Right lung (tissue), 10 donors: Measurements from ENCODE around the gene RNF220. TPM values are rescaled to one million over a fixed set of nuclear protein-coding genes. Genes with fewer than 3 reads are reported as not detected.

Source experiments
- DNase-seq, 2 donors: peaks; one replicate each; pipeline ENCODE4 v3.0.0-alpha.2; 2013
- long read RNA-seq, 8 donors: transcript quantifications; one replicate each; lab custom pipeline, GENCODE V29; 2026
- polyA plus RNA-seq, 5 donors: library from polyadenylated mRNA; unstranded; fragments of 120-200 nt; gene quantifications; one replicate each; pipeline versions ENCODE4 v1.2.1 to v1.2.3, GENCODE V29; 2013; ENCODE audit warnings: inconsistent platforms in 1 of 5, low replicate concordance in 1 of 5; ENCODE audit not compliant: insufficient read length in 5 of 5, insufficient read depth in 1 of 5

The RNF220 gene
- polyA plus RNA-seq = 100 to 1,000 TPM in 3 of 5 donors, 10 to 100 TPM in 2; 79.7 to 104 (median 102) TPM
- long read RNA-seq, donor 1, partial matches to known transcripts = 8 of 26 reads
- long read RNA-seq, donor 1, other reads (novel, unspliced or antisense) = 16 of 26 reads
- long read RNA-seq, donor 2, partial matches to known transcripts = 0 of 1 reads
- long read RNA-seq, donor 2, other reads (novel, unspliced or antisense) = 0 of 1 reads
- long read RNA-seq, donor 3, partial matches to known transcripts = 31 of 34 reads
- long read RNA-seq, donor 3, other reads (novel, unspliced or antisense) = 0 of 34 reads
- long read RNA-seq, donor 4, partial matches to known transcripts = 0 of 2 reads
- long read RNA-seq, donor 4, other reads (novel, unspliced or antisense) = 0 of 2 reads
- long read RNA-seq, donor 5, partial matches to known transcripts = 0 of 1 reads
- long read RNA-seq, donor 5, other reads (novel, unspliced or antisense) = 0 of 1 reads
- long read RNA-seq, donor 6, partial matches to known transcripts = 0 of 5 reads
- long read RNA-seq, donor 6, other reads (novel, unspliced or antisense) = 0 of 5 reads
- long read RNA-seq, donor 7, partial matches to known transcripts = 0 of 14 reads
- long read RNA-seq, donor 7, other reads (novel, unspliced or antisense) = 12 of 14 reads
- long read RNA-seq, donor 8 = 0 reads

DNA sequence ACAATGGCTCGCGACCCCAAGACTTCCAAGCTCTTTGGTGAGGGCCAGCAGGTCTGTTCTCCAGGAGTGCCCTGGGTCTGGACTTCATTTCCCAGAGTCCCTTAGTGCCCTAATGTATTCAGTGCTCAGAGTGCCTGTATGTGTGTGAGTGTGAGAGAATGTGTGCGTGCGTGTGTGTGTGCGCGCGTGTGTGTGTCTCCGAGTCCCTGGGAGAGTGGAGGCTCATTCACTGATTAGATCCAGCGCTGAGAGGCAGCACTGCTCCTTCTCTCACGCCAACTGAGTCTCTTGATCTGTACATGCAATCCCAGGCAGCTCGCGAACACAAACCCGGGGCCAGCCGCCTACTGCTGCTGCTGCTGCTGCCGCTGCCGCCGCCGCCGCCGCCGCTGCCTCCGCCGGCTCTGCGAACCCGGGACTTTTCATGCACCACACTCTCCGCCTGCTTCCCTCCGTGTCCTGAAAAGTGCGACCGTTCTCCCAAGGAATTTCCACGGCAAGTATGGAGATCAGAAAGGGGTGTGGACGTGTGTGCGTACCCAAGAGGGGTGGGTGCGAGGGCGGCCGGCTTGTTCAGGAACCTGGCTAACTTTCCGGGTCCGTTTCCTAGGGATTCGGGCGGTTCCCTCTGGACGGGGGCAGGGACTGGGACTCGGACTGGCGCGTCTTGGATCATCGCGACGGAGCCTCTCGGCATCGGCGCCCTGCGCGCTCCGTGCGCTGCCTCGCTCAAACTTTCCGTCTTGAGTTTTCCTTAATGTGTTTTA is at the start of gene RNF220:
TSS of gene RNF220 (plus strand) at position 225 of the 767 bp plus-strand sequence.
- peak; percentile 62 to 70 for DNase-seq

DNA sequence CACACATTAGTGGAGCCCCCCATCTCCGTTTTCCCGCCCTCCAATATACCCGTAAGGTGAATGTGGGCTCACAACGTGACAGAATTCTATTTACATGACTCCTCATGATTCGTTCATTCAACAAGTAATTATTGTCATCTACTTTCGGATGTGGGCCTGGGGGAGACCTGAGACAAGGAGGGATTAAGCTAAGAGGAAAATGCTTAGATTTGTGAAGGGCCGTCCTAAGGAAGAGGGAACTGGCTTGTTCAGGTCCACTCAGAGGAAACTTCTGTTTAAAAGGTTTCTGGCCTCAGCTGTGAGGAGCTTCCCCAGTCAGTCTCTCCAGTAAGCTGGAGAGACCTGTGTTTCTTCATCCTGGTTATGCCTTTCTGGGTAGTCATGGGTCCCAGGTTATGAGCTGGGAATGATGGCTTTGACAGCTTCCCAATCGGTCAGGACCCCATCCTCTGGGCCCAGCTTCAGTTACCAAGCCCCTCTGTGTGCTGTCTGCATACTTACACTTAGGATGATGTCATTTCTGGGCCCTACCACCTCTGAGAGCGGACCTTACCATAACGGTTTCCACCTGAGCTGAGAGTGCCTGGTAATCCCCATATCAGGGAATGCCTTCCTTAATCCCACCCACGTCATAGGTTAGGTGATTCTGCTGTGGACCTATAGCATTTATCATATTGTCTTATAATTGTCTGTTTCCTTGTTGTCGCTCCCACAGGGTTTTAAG is 49.3 kb upstream of the RNF220 start:
- DNase-seq = no peak

DNA sequence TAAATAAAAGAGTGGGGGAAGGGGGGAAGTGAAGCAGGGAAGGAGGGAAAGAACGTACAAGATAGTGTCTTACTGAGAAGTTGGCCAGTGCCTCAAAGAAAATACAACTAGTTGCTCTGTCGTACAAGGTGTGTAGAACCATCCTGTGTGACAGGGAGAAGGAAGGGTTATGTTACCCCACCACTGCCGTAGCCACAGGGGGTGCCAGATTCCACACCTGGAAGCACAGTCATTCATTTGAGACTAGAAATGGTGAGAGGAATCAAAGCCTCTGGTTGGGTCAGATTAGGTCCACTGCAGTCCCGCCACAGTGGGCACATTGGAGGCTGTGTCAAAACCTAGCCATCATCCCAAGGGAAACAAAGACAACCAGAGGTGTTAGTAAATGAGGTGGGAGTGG is 47.3 kb upstream of the RNF220 start:
- DNase-seq = no peak

DNA sequence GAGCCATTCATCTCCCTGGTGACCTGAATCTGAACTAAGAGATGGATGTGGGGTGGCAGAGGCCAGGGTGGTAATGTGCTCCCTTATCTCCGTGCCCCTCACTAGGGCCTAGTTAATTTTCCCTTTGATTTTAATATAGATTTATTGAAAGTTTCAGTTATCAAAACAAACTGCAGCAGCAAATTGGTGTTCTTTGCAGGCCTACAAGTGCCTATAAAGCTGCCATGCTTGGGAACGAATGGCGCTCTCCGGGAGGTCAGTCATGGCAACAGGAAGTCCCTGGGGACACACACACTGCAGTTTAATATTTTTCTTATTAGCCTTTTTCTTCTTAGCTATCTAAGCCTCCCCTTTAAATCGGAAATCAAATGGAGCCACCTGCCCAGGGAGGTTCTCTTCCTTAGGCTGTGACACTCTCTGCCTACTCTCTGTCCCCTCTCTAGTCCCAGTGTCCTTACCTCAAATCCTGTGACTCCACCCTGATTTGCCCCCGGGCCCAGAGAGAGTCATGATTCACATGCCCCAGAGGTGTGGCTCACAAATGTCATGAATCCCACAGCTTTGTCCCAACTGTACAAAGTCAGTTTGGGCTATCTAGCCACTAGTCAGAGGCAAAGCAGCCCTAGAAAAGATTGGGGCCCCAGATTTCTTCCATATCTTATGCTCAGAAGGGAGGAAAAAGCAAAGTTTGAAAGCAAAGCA is 45.7 kb upstream of the RNF220 start:
- DNase-seq = no peak

DNA sequence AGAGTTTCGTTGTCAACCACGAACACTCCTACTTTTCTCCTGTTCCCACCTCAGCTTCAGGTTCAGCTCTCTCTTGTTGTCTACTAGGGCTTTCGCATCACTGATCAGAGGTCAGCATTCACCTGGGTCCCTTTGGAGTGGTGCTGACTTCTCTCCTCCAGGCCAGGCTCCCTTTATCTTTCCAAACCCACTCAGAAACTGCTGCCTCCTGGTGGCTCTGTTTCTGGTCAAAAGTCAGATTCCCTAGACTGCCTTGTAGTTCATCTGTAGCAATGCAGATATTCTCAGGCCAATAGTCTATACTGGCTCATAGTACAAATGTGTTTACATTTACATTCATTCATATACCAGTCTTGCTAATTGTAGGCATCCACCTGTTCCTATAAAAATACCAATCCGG is 43.6 kb upstream of the RNF220 start:
- DNase-seq = no peak

- DNase-seq = no peak
Observed at GRCh38 chr1:44366371-44366975, 38.6 kb upstream of the RNF220 start.

DNA sequence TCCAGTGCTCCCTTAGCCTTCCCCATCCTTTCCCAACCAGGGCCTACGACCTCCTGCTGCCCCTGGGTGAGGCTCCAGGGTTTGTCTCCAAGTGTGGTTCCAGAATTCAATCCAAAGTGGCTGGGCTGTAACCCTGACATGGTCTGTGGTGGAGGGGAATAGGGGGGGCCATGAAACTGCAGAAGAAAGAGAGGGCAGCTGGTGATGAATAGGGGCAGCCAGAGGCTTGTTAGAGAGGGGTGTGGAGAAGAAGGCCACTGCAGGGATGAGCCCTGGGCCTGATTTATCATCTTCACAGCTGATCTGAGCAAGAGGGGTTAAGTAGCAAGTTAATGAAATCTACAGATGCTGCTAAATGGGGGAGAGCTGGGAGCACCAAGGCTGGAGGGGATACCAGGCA is 37.1 kb upstream of the RNF220 start:
- DNase-seq = no peak

DNA sequence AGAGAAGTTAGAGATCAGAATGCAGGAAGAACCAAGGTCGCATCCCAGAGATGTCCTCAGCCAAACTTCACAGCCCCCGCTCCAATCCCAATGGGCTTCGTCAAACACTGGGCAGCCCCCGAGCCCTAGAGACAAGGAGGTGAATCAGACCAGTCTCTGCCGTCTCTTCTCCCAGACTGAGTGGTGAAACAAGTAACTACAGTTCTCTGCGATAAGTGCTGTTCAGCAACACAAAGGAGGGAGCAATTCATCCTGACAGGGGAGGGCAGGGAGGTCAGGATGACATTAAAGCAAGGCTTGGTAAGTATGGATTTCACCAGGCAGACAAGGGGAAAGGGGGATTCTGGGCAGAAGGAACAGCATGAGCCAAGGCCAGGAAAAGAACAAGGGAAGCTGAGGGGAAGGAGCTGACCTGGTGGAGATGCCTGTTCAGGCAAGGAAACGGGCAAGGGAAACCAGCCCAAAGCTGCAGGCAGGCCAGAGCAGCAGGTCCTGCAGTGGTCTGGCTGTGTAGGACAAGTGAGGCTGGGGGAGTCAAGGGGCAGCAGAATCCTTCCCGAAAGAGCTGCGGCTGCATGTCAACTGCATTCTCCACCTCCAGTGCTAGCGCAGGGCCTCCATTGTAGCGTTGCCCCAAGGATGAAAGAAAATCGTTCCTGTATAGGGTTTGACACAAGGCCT is 36.4 kb upstream of the RNF220 start:
- DNase-seq = no peak

- DNase-seq = no peak
Observed at GRCh38 chr1:44371206-44371605, 33.8 kb upstream of the RNF220 start.

- DNase-seq = no peak
Observed at GRCh38 chr1:44375547-44375946, 29.5 kb upstream of the RNF220 start.

DNA sequence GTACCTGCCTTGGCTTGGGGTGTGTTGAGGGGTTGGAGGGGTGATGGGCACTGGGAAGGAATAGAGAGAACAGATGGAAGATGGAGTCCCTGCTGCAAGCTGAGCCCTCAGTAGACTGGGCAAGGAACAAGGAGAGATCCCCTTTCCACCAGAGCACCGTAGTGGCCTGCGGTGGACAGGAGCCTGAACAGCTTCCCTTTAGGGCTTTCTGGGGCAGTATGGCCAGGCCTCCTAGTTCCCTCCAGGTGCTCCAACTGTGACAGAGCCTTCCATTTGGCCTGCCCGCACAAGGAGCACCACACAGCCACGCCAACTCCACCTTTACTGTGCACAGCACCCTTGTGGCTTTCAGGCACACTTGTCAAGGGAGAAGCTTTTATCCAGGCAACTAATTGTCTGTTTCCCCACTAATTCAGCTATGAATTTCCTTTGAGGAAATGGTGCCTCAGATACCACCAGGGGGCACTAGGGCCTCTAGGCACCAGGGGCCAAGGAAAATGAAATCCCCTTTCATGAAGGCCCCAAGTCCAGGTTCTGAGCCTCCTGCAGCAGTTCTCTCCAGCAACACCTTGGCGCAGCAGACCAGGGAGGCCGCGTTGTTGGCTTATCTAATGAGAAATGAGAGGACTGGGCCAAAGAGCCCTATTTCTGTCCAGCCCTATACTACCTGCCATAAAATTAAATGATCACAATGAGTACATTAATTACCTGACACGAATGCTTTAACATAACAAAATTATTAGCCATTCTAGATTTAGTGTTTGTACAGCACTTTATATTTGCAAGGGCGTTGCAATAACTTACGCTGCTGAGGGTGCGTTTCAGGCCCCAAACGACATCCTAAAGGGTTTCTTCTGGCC is 26.9 kb upstream of the RNF220 start:
- DNase-seq = peak; percentile 16 to 46

GRCh38 chr1:44380666-44381177 is 24.3 kb upstream of the RNF220 start:
- no peak for DNase-seq

GRCh38 chr1:44388551-44388950 is 16.5 kb upstream of the RNF220 start:
- DNase-seq = no peak

- no peak for DNase-seq
Observed at GRCh38 chr1:44389437-44389836, 15.6 kb upstream of the RNF220 start.

GRCh38 chr1:44390277-44390676 is 14.8 kb upstream of the RNF220 start:
- DNase-seq = no peak

DNA sequence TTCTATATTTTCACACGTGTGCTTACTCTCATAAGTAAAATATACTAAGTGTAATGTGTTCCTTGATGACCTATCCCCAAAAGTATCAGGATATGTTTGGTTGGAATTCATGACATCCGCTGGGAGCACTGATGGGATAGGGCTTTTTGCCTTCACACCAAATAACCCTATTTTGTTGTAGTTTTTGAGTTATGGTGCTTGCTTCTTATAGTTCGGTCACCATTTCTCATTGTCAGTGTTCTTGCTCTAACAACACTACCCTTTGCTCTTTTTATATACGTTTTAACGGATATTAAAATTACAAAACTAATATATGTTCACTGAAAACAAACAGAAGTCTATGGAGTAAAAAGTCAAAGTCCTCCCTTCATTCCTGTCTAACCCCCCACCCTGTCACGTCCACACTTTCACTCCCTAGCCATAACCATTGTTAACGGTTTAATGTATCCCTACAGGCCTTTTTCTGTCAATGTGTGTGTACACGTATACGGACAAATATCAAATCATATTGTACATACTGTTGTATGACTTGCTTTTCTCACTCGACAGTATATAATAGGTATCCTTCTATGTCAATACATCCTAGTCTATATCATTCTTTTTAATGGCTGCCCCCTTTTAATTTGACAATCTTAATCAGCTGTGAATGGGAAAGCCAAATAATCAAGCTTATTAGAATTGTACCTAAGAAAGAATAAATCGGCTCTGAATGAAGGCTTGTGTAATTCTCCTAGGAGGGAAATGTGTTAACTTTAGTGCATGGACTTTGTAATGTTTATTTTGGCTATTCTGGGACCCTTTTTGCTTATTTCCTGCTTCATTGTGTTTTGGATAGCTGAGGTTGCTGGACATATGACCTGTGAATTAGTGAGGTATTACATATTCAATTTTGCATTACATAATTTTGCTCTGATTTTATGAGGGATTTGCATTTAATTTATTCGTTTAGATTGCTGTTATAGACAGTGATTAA is 3.5 kb upstream of the RNF220 start:
- DNase-seq = no peak
